NCI-H345 treated with DMSO at 0.1 percent for 48 hours (cell line): ENCODE results near the gene MTUS2.

Experiments used
- DNase-seq: peaks from one replicate; lab custom pipeline; 2025; ENCODE audit not compliant: unreplicated experiment; lab: John Stamatoyannopoulos, UW

MTUS2 gene

DNA sequence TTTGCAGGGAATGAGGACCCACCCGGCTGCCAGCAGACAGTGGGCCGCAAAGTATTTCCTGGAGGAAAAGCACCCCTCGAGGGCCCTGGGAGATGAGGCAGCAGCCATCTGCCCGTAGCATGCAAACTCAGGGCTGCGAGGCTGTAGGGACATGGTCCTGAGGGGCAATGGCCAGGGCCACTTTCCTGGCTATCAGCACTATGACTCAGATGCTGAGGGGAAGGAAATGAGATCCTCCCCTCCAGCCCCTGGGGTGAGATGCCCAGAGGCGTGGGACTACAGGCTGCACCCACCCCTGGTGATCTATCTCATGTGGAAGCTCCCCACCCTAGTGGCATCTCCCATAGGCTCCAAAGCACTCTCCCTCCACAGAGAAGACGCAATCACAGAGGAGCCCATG lies 695.2 kb downstream of the MTUS2 start:
- no peak for DNase-seq

DNA sequence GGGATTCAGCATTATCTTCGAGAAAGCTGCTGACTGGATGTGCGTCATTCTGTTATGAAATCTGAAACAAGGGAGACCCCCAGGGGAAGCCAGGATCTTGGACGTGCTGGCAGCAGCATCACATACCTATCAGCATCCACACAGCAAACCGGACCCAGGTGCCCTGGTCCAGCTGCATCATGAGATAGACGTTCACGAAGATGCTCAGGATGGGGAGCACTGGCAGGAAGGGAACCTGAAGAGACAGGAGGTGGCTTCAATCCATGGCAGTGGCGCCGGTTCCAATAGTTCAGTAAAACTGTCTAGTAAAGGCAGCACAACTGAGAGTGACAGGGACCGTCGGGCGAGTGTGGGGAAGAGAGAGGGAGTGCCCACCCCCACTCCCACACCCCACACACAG lies 695.9 kb downstream of the MTUS2 start:
- DNase-seq: no peak

DNA sequence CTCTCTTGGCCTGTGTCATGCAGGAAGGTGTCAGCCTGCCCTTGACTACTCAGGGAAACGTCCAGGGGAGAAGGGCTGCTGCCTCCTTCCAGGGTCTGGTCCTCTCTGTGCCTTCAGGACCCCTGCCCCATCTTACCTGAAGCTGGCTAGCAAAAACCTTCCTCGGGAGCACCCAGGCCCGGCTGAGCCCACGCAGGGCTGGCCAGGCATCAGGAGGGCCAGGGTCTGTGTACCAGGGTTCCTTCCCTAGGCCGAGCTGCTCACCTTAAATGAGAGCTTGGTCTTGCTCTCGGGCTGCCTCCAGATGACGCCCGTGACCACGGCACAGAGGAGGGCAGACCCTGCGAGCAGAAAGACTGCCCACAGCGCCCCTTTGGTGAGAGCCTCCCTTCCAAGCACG lies 696.7 kb downstream of the MTUS2 start:
- DNase-seq: no peak

DNA sequence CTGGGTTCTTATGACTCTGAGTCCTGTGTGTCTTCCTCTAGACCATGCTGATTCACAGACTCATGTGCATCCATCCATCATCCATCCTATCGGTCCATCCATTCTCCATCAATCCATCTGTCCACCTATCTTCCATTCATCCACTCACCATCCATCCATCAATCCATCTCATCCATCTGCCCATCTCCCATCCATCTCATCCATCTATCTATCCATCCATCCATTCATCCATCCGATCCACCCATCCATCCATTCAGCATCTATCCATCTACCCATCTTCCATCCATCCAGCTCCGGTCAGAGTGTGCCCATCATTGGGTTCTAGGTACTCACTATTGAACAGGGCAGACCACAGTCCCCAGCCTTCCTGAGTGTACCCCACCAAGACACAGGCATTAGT lies 699.8 kb downstream of the MTUS2 start:
- DNase-seq: no peak

DNA sequence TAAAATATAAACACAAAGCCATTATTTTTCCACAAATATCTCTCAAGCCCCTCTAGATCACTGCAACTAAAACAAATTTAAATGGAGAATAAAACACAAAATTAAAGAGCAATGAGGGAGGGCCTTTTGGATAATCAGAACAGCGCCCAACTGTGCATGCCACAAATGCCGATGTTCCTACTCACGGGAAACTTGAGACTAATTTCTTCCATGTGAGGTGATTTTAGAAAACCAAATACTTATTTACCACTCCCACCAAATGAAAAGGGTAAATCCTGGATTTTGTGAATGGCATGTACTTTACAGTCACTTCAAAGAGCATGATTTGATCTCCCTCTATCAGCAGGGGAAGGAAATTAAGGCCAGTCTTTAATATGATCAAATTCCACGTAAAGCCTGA lies 700.5 kb downstream of the MTUS2 start:
- DNase-seq: no peak

DNA sequence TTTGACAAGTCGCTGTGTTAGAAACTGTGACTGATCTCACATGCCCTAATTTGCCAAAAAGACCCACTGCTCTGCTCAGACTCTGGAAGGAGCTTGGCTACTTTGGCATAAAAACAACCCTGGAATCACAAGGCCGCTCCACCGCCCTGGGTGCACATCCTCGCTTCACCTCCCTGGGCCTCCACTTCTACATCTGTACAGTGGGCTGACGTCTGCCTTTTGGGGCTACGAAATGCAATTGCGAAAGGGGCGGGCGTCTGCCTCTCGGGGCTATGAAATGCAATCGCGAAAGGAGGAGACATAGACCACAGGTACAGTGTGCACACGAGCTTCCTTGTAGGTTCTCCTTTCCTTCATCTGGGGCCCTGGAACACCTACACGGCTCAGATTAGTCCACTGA lies 701.2 kb downstream of the MTUS2 start:
- no peak for DNase-seq

DNA sequence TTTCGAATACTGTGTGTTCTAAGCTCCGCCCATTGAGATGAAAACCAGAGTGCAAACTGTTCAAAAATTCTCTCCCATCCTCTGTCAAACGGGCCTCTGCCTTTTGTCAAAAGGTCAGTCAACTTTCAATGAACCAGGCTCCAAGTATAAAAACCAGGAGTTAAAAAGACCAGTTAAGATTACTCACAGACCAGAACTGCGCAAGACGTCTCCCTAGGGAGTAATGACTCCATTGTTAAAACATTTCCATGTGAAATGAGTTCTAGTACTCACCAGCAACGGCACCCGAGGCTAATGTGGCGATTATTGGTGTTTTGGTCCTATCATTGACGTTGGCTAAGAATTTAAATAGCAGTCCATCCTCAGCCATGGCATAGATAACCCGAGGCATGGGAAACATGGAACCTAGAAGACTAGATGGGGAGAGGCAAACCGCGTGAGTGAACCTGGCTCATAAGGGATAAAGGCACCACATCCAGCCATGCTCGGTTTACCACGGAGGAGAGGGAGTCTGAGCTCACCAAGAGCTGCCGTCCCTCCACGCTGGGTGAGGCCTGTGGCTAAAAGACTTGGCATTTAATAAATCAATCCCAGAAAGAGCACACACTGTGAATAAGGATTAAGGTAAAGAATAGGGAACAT lies 702.0 kb downstream of the MTUS2 start:
- DNase-seq: no peak

DNA sequence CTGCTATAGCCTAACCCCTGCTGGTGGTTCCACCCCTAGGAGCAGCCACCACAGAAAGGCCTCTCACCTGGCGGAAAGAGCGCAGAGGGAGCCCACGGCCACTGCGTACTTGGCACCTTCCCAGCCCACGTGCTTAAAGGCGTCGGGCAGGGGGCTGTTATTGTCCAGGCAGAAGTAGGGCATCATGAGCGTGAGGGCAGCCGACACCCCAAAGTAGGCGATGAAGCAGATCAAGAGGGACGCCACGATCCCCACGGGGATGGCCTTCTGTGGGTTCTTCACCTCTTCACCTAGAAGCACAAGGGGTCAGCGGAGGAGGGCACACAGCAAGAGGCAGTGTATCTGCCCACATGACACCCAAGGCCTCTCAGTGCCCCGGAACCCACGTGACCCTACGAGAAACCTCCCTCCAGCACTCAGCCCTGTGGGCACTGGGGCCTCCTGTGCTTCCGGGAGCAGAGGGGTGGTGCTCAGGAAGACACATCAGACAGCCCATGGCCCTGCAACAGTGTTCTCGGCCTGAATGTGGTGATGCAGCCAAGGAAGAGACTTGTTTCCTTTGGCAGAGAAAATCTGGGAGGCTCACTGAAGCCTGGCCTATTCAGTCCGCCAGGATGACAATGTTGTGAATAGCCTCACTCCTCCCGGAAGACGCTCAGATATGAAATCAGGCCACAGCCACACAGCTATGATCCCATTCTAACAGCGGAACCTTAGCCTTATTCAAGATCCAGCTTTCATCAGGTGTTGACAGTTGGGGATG lies 703.2 kb downstream of the MTUS2 start:
- DNase-seq: no peak

DNA sequence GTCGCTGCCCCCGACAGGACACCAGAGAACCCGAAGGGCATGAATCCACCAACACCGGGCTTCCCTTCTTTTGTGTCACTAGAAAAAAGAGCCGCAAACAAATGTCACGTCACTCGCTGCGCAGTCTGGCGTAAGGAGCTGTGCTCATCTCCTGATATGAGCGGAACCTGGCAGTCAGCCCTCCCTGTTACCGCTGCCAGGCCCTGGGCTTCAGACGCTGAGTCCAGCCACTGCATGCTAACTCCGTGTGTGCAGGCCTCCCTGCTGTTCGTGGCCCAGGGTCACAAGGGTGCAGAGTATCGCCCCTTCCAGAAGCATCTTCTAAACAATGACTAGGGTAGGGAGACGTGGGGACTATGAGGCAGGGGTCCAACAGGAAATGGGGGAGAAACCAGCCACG lies 704.0 kb downstream of the MTUS2 start:
- DNase-seq: no peak

DNA sequence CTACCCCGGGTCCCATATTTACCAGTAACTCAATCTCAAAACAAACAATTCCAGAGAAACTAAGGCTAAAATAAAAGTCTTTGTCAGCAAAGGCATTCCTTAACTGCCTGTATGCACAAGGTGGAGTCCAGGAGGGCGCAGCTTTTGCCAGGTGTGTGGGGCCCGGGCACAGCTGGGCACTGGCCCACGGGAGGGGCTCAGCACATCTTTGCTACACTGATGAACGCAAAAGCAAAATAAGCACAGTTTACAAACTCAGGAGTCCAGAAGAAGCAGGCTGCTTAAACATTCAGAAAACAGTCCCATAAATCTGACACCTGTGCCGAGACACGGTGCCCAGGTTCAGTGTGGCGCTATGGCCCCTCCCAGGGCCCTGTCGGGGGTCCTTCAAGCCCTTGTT lies 704.5 kb downstream of the MTUS2 start:
- no peak for DNase-seq

DNA sequence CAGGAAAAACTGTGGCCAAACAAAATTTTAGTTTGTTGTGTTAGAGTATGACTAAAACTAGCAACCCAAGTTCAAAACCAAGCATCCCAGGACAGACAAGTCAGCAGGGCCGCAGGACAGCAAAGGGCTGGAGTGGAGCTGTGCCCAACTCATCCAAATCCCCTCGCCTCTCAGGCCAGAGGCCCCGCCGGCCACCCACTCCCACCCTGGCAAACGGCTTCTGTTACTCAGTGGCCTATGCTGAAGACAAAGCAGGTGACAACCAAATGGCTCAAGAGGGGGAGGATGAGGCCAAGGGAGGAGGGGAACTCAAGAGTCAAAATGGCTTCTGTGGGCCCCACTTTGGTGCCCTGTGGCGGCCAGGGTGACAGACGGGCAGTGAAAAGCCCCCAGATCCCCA lies 705.6 kb downstream of the MTUS2 start:
- no peak for DNase-seq

DNA sequence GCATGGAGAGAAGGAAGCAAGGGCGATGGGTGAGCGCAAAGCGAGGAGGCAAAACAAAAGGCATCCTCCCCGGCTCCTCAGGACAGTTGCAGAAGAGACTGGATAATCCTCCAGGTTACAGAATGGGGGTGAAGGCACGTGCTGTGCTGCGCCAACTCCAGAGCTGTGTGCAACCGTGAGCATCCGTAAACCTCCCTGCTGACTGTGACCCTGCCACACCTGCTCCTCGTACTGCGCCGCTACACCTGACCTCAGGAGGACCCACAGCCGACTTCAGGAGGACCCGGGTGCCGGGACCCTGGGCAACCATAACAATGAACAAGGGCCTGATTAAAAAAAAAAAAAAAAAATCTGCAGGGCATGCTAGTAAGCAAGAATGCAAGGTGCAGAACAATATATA lies 706.6 kb downstream of the MTUS2 start:
- no peak for DNase-seq

DNA sequence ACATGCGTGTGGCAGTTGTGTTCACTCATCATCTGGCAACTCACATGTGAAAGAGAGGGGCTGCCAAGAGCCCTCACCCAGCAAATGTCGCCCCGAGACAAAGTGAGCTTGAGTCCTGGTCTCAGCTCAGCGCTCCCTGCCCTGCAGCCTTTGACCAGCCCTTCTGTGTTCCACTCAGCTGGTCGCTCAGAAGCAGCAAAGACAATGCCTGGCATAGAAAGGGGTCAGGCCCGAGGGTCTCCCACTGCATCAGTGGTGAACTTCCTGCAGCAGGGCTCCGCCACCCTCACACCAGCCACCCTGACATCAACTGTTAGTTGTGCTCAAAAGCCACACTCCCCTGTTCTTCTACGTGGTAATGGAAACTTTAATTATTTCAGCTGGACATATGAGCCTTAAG lies 707.4 kb downstream of the MTUS2 start:
- no peak for DNase-seq

DNA sequence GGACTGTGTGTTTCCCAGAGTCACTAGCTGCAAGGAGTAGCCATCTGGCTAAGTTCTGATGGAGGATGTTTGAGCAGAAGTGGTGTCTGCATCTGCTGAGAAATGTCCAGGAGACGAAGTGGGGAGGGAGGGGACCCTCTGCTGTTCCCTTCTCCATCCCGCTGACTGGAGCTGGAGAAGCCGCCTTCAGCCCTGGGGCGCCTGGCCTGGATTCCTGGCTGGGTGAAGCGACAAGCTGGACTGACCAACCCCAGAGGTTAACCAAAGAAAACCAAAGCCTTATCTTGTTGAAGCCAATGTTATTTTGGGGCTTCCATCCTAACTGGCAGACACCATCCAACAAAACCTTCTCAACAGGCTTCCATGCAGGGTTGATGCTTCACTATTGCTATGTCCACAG lies 707.8 kb downstream of the MTUS2 start:
- no peak for DNase-seq

DNA sequence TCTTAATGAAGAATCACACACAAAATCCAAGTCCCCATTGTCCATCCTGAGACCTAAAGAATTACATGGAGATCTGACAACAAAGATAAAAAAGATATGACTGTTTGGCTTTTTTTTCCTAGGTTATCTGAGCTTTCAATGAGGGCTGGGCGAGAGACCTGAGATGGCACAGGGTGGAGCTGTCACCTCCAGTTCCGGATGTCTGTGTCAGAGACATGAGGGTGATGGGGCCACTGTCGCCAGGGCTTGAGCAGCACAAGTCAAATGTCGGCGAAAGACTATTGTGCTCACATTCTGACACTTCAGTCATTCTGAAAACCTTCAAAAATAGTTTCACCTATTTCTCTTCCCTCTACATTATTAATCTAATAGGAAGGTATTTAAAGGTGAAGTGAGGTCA lies 709.6 kb downstream of the MTUS2 start:
- no peak for DNase-seq

DNA sequence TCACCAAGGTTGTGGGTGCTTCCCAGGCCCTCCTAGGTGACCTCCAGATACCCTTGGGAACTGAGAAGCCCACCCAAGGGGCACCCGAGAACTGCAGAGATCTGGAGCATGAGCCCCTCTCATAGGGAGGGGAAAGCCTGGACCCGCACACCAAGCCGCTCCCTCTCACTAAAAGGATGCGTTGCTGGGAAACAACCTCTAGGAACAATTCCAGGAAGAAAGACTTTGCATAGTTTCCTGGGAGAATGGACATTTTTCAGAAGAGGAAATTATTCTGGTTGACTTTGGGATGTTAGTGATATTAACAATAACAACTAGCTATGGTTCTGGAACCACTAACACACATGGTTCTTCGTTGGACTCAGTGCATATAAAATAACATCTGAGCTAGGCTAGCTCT lies 710.8 kb downstream of the MTUS2 start:
- DNase-seq: no peak

DNA sequence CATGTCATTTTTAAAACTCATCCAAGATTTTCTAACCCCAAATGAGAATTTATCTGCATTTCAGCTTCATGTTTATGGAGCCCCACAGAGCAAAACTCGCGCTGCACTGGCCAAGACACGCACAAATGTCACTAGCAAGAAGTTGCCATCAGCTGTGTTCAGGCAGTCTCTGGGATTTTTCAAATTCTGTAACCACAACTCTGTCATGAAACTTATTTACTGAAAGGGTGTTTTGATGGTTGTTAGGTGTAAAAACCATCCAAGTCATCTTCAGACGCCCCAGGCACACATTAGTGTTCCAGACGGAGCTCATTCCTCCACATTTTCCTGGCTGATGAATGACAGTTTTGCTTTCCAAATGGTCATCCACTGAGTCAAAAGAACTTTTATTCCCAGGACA lies 712.0 kb downstream of the MTUS2 start:
- DNase-seq: no peak

DNA sequence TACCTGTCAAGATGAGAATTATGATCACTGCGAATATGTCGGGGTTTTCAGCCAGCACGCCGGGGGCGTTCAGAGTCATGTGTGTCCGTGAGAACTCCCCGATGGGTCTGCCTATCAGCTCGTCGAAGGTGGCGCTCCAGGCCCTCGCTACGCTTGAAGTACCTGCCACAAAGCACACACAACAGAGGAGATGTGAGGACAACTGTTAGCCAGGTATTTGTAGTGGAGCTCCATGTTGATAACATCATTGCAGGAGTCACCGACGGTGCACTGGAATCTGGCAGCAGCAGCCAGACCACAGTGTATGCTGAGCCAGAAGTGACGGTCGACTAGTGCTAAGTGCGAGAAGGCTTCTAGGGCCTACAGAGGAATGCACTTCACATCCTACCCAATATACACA lies 712.7 kb downstream of the MTUS2 start:
- DNase-seq: no peak

DNA sequence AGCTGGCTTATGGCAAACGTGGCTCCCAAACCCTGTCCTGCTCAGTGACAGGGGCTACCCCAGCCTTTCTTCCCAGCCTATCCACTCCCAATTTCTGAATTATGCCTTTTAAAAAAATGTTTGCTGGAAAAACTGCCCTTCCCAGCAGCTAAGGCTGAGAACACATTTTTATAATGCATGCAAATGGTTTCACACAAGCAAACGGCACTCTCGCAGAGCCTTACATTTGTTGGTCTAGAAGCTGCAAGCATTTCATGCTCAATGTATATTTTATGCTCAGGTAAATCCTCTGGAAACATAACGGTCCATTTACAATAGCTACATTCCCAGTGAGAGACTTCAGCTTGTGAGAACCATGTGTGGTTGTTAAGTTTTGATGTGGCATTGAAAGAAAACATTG lies 713.9 kb downstream of the MTUS2 start:
- DNase-seq: no peak

DNA sequence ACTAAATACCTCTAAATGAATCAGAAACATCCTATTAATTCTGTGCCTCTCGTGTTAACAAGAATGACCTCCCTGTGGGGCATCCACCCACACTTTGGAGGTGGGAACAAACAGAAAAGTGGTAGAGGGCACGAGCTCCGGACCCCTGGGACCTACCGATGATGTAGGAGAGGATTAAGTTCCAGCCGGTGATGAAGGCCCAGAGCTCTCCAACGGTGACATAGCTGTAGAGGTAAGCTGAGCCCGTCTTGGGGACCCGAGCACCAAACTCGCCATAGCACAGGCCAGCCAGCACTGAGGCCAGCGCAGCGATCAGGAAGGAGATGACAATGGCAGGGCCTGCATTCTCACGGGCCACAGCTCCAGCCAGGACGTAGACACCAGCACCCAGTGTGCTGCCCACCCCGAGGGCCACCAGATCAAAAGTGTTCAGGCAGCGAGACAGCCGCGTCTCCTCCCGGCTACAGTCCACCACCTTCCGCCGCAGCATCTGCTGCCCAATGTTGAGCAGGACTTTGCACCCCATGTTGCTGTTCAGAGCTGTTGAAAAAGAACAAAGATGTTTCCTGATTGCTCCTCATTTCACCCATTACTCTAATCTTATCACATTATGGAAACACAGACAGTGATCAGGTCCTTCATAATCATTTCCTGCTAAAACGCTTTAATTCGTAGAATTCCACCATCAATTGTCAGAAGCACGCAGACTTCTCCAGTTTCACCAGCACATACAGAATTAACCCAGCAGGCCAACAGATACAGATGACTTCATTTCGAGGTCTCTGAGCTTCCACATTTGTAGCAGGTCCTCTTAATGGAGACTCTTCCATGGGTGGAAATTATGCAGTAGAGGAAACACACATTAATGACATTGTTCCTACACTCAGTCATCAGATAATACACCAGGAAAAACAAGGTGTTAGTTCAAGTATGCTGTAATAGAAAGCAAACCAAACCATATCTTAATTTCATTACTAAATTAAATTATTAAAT lies 715.8 kb downstream of the MTUS2 start:
- no peak for DNase-seq

DNA sequence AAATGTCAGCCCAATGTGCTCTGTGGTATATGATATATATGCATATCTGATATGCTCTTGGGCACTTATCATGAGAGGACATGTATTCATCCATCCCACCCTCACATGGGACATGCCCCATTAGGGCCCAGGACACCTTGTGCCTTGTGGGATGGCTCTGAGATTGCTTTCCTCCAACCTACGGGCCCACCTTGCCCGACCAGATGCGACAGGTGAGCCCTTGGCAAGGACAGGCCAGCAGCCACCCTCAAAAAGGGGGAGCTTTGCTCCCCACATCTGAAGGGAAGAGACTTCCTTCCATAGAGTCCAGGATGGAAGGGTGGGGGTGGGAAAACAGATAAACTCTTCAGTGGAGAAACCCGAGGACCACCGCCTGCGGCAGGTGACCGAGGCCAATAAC lies 716.7 kb downstream of the MTUS2 start:
- no peak for DNase-seq
